ENCODE data around the gene SORD. TPM values are rescaled to one million over a fixed set of nuclear protein-coding genes. Genes with fewer than 3 reads are reported as not detected.

SORD gene
- total and polyA plus RNA-seq, 7 donors = 3.3 to 26.9 (median 10.0) TPM

DNA sequence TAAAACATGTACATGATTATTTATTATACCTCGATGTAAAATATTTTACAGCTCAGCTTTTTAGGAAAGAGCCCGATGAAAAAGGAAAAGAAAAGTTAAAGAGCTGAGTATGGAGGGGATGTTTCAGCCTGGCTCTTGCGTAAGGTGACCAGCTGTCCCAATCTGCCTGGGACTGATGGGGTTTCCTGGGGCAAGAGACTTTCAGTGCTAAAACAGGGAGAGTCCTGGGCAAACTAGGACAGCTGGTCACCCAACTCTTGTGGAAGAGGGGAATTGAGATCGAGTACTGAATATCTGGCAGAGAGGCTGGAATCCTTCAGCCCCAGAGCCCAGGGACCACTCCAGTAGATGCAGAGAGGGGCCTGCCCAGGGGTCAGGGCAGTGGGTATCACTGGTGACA is 70.0 kb downstream of the SORD start:
- no peak overlapping the region for H3K4me3 ChIP-seq
- no peaks in the 10 kb centered on the region for H3K9me3 ChIP-seq
- no peaks in the 10 kb centered on the region for H3K27me3 ChIP-seq
- no peak overlapping the region for H3K27ac ChIP-seq
- peak; percentile 25 for DNase-seq
- WGBS, 2 donors = 87 to 88% methylated on average over 4 of the region's 4 CpGs
- no peaks in the 10 kb centered on the region for H3K4me1 ChIP-seq
- no peak for TF ChIP-seq POLR2AphosphoS5 (IDR thresholded peaks at IDR 0.05)
- TF ChIP-seq, protein P1, sequence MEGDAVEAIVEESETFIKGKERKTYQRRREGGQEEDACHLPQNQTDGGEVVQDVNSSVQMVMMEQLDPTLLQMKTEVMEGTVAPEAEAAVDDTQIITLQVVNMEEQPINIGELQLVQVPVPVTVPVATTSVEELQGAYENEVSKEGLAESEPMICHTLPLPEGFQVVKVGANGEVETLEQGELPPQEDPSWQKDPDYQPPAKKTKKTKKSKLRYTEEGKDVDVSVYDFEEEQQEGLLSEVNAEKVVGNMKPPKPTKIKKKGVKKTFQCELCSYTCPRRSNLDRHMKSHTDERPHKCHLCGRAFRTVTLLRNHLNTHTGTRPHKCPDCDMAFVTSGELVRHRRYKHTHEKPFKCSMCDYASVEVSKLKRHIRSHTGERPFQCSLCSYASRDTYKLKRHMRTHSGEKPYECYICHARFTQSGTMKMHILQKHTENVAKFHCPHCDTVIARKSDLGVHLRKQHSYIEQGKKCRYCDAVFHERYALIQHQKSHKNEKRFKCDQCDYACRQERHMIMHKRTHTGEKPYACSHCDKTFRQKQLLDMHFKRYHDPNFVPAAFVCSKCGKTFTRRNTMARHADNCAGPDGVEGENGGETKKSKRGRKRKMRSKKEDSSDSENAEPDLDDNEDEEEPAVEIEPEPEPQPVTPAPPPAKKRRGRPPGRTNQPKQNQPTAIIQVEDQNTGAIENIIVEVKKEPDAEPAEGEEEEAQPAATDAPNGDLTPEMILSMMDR (IDR thresholded peaks at IDR 0.05) = no peak
- TF ChIP-seq POLR2A (IDR thresholded peaks at IDR 0.05) = no peak
- TF ChIP-seq EP300 (IDR thresholded peaks at IDR 0.05) = no peak
- no peaks in the 10 kb centered on the region for H3K36me3 ChIP-seq
- intact Hi-C loops (cut with DNase I) = no loop called here

DNA sequence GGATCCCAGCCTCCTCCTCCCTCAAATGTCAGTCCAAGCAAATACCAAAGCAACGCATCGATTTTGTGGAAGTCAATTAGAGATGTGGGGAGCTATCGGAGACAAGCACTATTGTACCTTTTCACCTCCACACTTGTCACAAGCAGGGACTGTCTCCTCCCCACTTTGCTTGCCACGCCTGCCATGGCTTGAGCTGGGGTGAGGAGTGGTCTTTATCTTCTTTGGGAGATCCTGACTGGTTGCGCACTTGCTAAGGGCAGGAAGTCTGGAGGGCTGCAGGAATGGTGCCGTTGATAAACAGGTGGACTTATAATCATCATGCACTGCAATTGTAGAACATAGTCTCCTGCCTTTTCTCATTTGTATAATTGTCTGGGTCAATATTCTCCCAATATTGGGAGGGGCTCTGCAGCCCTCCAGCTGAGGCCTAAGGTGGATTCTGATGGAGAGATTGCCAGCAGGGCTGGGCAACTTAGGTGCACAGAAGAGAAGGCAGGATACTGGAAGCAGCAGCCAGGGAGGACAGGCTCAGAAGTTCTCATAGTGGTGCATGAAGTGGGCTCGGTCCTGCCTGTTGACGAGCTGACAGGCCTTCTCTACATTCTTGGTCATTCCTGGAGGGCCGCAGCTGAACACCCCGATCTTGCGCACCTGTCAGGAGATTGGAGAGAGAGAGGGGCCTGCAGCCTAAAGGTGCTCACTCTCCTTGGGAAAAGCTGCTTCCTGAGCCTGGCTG is 70.8 kb downstream of the SORD start:
- intact Hi-C loops (cut with DNase I) = no loop called here
- Histone ChIP-seq H3K27ac (no peak overlapping the region), H3K4me3 (no peak overlapping the region), H3K27me3 (no peaks in the 10 kb centered on the region), H3K4me1 (no peaks in the 10 kb centered on the region), H3K36me3 (no peaks in the 10 kb centered on the region), H3K9me3 (no peaks in the 10 kb centered on the region)
- TF ChIP-seq POLR2AphosphoS5 (IDR thresholded peaks at IDR 0.05) = no peak
- TF ChIP-seq, protein P1 (IDR thresholded peaks at IDR 0.05) = no peak
- TF ChIP-seq EP300 (IDR thresholded peaks at IDR 0.05) = no peak
- TF ChIP-seq POLR2A (IDR thresholded peaks at IDR 0.05) = no peak
- WGBS, 2 donors = 91 to 93% methylated on average over 11 of the region's 11 CpGs
- peak; percentile 52 for DNase-seq

DNA sequence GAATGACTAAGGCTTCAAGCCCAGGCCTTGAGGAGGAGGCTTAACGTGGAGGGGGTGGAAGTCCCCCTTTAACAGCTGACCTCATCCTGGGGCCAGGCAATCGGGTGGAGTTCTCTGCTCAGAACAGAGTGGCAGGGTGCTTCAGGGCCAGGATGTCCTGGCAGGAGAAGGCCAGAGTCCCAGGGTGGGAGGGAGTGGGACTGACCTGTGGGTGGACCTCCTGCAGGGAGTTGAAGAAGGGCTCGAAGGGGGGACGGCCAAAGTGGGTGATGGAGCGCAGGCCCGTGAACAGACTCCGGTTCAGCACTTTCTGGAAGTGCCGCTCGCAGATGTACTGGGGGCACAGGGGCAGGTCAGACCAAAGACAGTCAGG is 71.3 kb downstream of the SORD start:
- Histone ChIP-seq H3K4me3 (no peak overlapping the region), H3K36me3 (no peaks in the 10 kb centered on the region), H3K27ac (no peak overlapping the region), H3K27me3 (no peaks in the 10 kb centered on the region), H3K4me1 (no peaks in the 10 kb centered on the region), H3K9me3 (no peaks in the 10 kb centered on the region)
- 83 to 84% methylated on average over 9 of the region's 9 CpGs for WGBS, 2 donors
- intact Hi-C loops (cut with DNase I) = no loop called here
- DNase-seq = peak; percentile 62
- TF ChIP-seq, protein P1 (IDR thresholded peaks at IDR 0.05) = no peak
- no peak for TF ChIP-seq POLR2A (IDR thresholded peaks at IDR 0.05)
- TF ChIP-seq EP300 (IDR thresholded peaks at IDR 0.05) = no peak
- TF ChIP-seq POLR2AphosphoS5 (IDR thresholded peaks at IDR 0.05) = no peak

DNA sequence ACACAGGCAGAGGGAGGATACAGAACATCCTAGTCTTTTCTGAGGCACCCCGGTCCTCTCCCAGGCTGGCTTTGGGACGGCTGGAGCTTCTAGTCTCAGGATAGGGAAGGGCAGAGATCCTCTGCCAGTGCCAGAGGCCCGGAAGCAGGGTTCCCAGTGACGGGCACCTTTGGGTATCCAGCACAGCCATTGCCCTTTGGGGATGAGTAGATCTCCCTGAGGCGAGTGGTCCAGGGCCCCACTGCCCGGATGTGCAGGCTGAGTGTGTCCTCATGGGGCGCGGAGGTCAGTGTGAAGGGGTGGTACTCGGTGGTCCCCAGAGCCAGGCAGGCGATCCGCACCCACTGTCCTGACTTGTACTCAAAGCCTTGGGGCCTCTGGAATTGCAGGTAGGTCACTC is 72.7 kb downstream of the SORD start:
- Histone ChIP-seq H3K36me3 (no peaks in the 10 kb centered on the region), H3K4me1 (no peaks in the 10 kb centered on the region), H3K9me3 (no peaks in the 10 kb centered on the region), H3K27me3 (no peaks in the 10 kb centered on the region), H3K4me3 (no peak overlapping the region), H3K27ac (no peak overlapping the region)
- peak; percentile 50 for DNase-seq
- intact Hi-C loops (cut with DNase I) = no loop called here
- TF ChIP-seq, protein P1 (IDR thresholded peaks at IDR 0.05) = no peak
- no peak for TF ChIP-seq POLR2AphosphoS5 (IDR thresholded peaks at IDR 0.05)
- TF ChIP-seq EP300 (IDR thresholded peaks at IDR 0.05) = no peak
- no peak for TF ChIP-seq POLR2A (IDR thresholded peaks at IDR 0.05)
- WGBS, 2 donors = 91 to 94% methylated on average over 11 of the region's 11 CpGs

DNA sequence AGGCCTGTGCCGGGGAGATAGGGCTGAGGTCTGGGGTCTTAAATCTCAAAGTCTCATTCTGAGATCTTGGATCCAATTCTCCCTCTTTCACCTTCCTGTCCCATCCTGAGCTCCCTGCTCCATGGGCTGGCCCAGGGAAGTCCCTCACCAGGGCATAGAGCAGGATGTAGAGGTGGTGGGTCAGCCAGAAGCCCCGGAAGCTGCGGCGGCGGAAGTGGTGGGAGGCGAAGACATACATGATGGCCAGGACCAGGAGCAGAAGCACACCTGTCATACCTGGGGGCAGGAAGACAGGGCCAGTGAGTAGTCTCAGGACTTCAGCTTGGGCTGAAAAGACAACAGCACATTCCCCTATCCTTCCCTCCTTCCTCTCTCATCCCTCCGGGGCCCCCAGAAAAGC is 74.5 kb downstream of the SORD start:
- 90 to 97% methylated on average over 7 of the region's 7 CpGs for WGBS, 2 donors
- DNase-seq = peak; percentile 41
- TF ChIP-seq POLR2A (IDR thresholded peaks at IDR 0.05) = no peak
- intact Hi-C loops (cut with DNase I) = no loop called here
- no peak overlapping the region for H3K27ac ChIP-seq
- no peaks in the 10 kb centered on the region for H3K36me3 ChIP-seq
- H3K27me3 ChIP-seq = no peaks in the 10 kb centered on the region
- no peaks in the 10 kb centered on the region for H3K9me3 ChIP-seq
- no peak overlapping the region for H3K4me3 ChIP-seq
- H3K4me1 ChIP-seq = no peaks in the 10 kb centered on the region
